ENCODE results near the gene TTLL13.

GRCh38 chr15:90213122-90213817 lies 36.1 kb upstream of the TTLL13 start:
- TF ChIP-seq, protein P1, sequence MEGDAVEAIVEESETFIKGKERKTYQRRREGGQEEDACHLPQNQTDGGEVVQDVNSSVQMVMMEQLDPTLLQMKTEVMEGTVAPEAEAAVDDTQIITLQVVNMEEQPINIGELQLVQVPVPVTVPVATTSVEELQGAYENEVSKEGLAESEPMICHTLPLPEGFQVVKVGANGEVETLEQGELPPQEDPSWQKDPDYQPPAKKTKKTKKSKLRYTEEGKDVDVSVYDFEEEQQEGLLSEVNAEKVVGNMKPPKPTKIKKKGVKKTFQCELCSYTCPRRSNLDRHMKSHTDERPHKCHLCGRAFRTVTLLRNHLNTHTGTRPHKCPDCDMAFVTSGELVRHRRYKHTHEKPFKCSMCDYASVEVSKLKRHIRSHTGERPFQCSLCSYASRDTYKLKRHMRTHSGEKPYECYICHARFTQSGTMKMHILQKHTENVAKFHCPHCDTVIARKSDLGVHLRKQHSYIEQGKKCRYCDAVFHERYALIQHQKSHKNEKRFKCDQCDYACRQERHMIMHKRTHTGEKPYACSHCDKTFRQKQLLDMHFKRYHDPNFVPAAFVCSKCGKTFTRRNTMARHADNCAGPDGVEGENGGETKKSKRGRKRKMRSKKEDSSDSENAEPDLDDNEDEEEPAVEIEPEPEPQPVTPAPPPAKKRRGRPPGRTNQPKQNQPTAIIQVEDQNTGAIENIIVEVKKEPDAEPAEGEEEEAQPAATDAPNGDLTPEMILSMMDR (IDR thresholded peaks at IDR 0.05; ENCODE audit: low read length): no peak
- TF ChIP-seq EZH2 (optimal IDR thresholded peaks at IDR 0.05; ENCODE audit: low read depth, low read length): no peak
